ENCODE results near the gene PACRG.
"Not testable (repeated sequence)": the region's sequence is repeated elsewhere in the genome, so short reads cannot be mapped to it uniquely, and the experiment has no call there.

Gene PACRG

DNA sequence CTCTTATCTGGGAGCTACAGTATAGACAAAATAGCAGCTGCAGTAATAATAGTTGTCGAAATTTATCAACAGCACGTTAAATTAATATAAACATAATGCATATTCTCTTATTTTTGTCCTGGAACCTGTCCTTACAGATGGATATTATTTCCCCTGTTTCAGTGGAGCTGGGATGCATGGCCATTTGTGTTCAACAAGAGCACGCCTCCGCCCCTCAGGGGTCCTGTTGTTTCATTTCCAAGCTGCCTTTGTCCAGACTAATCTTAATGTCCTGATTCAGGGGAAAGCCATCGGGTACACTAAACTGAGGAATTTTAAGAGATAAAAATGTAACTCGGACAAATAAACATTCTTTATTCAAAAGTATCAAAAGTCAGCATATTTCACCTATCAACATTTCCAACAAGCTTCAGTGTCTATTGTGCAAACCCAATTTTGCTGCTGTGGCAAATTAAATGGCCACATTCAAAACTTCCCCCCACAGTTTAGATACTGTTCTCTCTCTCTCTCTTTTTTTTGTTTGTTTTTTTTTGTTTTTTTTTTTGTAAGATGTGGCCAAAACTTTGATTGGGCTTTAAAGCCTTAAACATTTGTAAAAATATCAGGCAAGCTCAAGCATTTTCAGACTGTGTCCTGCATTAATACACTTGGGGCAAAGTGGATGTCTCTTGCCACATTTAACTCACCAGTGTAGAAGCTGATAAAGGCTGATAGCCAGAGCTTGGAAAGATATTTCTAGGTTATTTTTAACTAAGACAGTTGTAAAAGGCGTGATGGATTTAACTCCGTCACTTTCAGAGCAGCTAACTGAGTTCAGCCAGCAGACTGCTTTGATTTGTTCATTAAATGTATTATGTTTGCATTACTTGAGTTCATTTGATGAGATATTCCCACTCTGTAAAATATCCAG lies 574.2 kb downstream of the PACRG start:
- no peak for DNase-seq

DNA sequence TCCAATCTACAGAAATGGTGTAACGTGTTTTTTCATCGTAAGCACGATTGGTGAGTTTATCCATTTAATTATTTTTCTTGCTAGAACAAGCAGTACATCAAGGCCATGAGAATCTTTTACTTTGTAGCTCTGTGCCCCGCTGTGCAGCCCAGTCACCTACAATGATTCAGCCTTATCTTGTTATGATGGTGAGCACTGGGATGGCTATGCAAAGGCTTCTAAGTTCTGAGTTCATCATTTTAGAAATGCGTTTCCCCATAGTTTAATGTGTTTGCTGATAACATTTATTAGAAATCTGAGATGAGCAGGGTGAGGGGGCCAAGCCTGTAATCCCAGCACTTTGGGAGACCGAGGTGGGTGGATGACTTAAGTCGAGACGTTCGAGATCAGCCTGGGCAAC lies 575.0 kb downstream of the PACRG start:
- DNase-seq, result no peak

DNA sequence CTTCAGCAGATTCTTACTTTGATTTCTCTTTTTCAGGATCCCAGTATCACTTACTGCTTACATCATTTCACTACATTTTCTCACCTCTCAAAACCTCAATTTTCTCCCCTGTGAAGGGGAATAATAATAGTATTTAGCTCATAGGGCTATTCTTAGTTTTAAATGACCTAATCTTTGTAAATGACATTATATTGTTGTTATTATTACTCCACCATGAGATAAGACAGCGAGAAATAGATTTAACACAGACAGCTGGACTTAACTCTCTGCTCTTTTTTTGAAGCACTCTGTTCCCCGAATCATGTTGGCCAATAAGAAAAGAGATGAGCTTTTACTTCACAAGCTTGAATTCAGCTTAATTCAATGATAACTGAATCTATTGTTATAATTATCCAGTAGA lies 578.2 kb downstream of the PACRG start:
- no peak for DNase-seq

DNA sequence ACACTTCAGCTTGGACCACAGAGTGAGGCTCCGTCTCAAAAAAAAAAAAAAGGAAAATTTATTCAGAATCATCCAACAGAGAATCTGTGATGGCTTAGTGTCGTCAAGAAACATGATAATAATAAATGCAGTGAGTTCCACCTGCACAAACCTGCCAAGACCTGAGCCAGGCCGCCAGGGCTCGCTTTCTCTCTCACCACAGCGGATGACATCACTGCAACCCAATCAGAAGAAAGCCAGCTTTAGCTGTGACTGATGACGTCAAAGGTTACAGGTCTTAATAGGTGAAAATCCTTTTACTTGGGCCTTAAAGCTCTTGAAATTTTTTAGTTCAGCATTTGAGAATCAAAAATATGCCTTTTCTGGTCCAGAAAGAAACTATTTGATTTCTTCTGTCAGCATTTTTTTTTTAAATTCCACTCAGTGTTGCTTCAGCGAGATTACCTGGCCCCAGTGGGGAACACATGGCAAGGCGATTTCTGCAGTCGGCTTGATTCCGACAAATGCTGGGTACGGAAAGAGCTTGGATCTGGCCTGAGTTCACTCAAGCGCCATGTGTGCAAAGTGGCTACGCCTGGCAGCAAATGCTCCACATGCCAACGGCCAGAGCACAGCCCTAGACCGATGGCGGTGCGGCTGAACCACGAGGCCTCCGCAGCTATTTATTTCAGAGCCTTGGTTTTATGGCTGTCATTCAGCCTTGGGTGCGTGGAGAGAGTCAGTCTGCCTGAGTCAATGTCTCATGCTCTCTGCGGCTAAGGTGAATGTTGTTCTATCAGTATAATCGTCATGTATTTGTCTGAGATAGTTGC lies 581.1 kb downstream of the PACRG start:
- no peak for DNase-seq

- DNase-seq, result no peak
Measured at GRCh38 chr6:163309491-163310026, 581.8 kb downstream of the PACRG start.

DNA sequence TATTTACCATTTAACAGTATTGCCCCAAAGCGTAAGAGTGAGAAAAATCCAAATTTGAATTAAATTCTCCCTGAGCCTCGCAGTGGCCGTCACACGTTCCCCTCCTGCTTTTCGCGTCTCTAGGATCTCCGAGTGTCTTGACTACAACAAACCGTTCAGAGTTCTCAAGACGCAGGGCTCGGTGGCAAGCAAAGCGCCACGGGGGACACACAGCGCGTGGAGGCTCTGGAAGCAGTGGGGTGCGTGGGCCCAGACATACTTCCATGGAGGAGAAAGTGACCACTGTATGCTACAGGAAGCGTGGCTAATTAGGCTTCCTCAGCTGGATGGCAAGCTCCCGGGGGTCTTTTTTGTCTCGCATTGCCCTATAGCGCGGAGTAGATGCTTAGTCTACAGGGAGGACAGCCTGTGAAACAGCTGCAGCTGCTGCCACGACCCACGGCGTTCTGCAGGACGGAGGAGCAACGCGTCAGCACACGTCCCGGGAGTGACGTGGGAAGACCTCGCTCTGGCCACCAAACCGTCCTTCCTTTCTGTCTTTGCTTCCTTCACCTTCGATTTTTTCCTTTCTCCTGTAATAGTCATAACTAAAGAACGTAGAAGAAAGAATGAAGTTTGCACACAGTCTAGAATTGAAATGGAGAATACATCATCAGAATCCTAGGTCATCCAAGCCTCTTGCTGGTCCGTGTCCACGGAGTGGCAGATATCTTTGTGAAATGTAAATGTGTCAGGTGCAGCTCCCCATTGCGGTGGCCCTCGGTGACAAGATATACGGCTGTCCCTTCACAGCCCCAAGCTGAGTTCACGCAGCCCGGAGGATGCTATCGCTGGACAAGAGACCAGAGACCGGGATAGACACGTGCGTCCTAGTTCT lies 582.6 kb downstream of the PACRG start:
- DNase-seq, result no peak

DNA sequence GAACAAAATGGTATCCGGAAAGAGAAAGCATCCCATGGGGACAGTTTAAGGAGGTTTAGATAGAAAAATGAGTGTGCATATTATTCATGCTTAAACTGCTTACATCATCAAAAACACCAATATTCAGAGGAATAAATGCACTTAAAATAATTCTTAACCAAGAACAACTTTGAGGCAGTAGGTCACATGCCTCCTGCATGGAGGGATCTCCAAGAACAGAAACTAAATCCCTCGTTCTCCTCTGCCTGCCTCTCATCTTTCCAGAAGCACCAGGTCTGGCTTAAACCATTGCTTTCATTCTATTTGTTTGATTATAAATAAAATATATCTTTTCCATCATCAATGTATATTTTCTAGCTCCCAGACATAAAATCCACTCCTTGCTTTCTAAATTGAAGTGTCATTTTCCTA lies 583.2 kb downstream of the PACRG start:
- no peak for DNase-seq

GRCh38 chr6:163311830-163312229 lies 584.1 kb downstream of the PACRG start:
- DNase-seq, result no peak

GRCh38 chr6:163313566-163313965 lies 585.8 kb downstream of the PACRG start:
- DNase-seq, result no peak

DNA sequence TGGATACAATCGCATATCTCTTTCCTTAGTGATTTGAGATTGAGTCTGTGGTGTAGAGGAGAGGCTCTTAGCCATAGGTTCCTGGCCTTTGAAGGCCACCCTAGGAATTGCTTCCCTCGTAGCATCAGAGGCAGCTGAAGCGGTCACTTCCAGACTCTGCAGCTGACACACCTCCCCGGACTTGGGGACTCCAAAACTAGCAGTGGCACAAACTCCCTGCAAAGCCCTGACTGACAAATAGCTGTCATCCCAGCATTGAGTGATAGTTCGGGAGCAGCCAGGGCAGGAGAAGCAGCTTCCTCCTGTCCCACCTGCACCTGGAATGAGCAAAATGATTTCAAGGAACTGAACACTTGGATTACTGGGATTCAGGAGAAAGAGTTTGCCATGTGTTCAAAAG lies 586.2 kb downstream of the PACRG start:
- DNase-seq, result no peak

DNA sequence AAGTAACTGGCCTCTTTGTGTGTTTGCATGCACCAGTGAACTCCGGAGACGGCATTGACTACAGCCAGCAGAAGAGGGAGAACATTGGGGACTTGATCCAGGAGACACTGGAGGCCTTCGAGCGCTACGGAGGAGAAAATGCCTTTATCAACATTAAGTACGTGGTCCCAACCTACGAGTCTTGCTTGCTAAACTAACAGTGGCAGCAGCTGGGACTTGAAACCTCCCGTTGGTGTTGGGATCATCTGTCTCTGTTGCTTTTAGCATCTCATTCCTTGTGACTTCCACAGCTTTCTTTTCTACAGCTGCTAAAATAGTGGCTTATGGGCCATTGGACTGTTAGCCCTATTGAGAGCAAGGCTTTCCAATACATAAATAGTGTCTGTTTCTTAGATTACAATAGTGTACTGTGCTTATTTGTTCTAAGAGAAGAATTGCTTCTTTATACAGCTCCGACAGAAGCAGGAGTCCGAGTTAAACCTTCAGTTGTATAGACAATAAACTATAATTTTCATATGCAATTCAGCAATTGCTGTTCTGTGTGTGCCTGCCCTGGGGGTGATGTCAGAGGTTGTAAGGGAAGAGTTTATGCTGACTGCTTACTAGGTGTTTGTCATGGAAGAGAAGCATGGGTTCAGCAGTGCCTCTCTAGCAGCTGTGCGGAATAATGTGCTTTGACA lies 587.2 kb downstream of the PACRG start:
- no peak for DNase-seq

DNA sequence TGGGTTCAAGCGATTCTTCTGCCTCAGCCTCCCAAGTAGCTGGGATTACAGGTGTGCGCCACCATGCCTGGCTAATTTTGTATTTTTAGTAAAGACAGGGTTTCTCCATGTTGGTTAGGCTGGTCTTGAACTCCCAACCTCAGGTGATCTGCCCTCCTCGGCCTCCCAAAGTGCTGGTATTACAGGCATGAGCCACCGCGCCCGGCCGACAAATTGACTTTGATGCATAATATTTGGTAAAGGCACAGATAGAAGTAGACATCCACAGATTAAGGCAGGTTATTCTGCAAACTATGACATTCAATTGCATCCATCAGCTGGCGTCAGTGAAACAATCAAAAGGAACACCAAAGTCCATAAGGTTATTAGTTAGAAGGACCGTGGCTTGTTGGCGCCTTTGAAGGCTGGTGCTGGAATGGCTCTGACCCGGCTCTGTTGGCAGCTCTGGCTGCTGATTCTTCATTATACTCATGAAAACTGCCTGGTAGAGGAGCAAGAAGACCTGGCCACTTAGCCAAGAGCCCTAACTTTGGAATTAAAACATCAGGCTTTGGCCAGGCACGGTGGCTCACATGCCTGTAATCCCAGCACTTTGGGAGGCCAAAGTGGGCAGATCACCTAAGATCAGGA lies 589.2 kb downstream of the PACRG start:
- DNase-seq, result not testable (repeated sequence)

- DNase-seq, result no peak
Measured at GRCh38 chr6:163318071-163318786, 590.5 kb downstream of the PACRG start.

DNA sequence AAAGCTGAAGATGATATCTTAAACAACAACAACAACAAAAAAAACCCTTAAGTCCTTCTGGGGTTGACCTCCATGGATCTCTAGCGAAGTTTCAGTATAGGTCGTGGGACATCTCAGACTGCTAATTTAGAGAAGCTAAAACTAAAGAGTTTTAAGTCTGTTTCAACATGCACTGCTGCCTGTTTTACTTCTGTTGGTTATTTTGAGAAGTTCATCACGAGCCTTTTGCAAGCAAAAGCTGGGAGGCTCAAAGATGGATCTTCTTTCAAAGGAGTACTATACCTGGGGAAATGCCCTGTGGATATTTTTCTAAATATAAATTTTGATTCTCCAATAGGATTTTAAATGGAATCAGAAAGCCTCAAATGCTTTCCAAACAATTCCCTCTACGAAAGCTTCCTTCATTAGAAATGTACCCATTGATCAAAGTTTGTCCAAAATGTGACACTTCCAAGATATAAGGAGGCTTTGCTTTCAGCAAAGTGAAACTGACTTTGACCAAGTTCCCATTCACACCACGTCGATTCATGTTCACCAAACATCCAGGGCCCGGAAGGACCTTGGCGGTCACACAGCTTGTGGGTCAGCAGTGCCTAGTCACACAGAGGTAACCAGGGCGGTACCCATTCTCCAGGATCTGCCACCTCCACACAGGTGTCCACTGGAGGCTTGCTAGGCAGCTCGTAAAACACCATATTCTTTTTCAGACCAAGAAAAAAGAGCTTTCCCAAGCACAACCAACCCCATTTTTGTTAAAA lies 592.0 kb downstream of the PACRG start:
- no peak for DNase-seq

DNA sequence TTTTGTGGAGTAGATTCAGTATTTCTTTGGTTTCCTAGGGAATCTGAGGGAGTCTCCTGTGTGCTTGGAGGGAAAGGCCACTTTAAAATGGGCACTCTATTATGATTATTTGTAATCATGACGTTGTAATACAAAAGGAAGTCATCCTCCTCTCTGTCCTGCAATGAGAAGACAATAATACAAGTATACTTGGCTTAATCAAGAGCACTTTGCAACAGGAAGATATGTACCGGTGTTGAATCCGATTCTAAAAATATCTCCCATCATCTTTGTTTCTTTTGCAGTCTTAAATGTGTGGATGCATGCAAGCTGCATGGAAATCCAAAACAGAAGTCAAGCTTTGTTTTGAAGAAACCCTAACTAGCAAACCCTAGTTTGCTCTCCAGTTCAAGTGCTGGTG lies 592.6 kb downstream of the PACRG start:
- no peak for DNase-seq

GRCh38 chr6:163320804-163321203 lies 593.0 kb downstream of the PACRG start:
- no peak for DNase-seq

GRCh38 chr6:163321717-163322116 lies 593.9 kb downstream of the PACRG start:
- DNase-seq, result no peak

- no peak for DNase-seq
Measured at GRCh38 chr6:163323274-163323673, 595.5 kb downstream of the PACRG start.

DNA sequence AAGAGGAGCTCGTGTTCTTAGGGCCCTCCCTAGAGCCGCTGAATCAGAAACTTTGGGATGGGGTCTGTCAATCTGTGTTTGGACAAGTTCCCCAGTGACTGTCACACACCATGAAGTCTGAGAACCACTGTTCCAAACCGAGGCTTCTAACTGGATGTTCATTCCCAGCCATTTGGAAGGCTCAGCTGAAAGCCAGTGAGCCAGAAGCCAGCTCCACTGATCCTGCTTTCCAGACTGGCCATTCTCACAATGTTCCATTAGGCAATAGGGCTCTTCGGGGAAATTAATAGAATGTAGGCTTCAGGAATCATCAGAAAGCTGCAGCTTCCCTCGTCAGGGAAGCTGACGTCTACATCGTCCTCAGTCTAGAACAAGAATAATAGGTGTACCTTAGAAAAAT lies 595.9 kb downstream of the PACRG start:
- no peak for DNase-seq

DNA sequence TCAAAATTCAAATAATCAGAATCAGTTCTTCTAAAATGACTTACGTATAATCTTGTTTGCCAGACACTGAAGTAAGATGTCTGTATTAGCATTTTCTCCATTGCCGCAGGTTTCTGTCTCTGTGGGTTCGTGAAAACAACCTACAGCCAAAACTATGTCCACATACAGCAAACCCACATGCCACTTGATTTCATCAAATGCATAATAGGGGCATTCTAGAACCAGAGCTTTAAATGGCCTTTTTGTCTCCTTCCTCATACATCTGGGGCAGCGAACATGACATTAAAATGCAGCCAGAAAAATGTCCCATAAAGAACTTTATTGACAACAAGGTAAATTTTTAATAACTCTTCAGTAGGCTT lies 596.5 kb downstream of the PACRG start:
- DNase-seq, result no peak

Data from hematopoietic multipotent progenitor cell treated with erythropoietin and hydrocortisone succinate and interleukin-3 and kit ligand, for 4 days (in vitro differentiated cells).